Activated gamma-delta T cell treated with anti-CD3 and anti-CD28 coated beads, Interleukin-2, amount 50 U/mL, for 16 hours (primary cell): ENCODE measurements around the gene SLC22A12.

ENCODE experiments used
- DNase-seq: peaks from one replicate; pipeline ENCODE4 v3.0.0-alpha.2; 2020; ENCODE audit warnings: low read depth

The SLC22A12 gene

DNA sequence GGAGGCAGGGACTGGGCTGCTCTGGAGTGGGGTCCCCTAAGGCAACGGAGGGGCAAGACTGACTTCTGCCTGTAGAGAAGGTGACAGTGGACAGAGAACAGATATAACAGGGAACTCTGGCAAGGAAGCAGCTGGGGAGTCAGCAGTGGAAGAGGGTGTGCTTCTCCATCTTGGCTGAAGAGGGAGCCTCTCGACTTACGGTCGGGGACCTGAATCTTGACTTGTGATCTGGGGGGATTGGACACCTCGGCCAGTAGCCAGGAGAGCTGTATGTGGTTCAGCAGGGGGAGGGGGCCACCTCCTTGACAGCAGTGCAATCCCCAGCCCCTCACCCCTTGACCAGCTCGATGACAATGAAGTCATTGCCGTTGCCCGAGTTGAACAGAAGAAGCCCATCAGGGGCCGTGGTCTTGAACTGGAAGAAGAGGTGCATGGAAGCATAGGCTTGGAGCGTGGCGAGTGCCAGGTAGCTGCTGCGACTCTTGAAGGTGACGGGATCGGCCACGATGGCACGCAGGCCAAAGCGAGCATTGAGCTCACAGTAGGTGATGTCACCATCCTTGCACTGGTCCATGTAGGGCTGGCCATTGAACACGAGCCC is 60.0 kb downstream of the SLC22A12 start:
- no peak for DNase-seq
